ENCODE data around the gene LRBA.

The LRBA gene

GRCh38 chr4:150906987-150907633 lies 108.0 kb downstream of the LRBA start:
- no peak for DNase-seq (ENCODE audit: low read depth)
- TF ChIP-seq, protein P1, sequence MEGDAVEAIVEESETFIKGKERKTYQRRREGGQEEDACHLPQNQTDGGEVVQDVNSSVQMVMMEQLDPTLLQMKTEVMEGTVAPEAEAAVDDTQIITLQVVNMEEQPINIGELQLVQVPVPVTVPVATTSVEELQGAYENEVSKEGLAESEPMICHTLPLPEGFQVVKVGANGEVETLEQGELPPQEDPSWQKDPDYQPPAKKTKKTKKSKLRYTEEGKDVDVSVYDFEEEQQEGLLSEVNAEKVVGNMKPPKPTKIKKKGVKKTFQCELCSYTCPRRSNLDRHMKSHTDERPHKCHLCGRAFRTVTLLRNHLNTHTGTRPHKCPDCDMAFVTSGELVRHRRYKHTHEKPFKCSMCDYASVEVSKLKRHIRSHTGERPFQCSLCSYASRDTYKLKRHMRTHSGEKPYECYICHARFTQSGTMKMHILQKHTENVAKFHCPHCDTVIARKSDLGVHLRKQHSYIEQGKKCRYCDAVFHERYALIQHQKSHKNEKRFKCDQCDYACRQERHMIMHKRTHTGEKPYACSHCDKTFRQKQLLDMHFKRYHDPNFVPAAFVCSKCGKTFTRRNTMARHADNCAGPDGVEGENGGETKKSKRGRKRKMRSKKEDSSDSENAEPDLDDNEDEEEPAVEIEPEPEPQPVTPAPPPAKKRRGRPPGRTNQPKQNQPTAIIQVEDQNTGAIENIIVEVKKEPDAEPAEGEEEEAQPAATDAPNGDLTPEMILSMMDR (IDR thresholded peaks at IDR 0.05; ENCODE audit: control insufficient read depth, extremely low read depth, insufficient read depth), result no peak
- H3K4me3 ChIP-seq (ENCODE audit: low read depth, low read length), result no peak overlapping the region

- TF ChIP-seq, protein P1 (IDR thresholded peaks at IDR 0.05; ENCODE audit: control insufficient read depth, extremely low read depth, insufficient read depth), result no peak
- DNase-seq (ENCODE audit: low read depth), result no peak
- H3K4me3 ChIP-seq (ENCODE audit: low read depth, low read length), result no peak overlapping the region
Measured at GRCh38 chr4:150904671-150905070, 110.4 kb downstream of the LRBA start.

- TF ChIP-seq, protein P1 (IDR thresholded peaks at IDR 0.05; ENCODE audit: control insufficient read depth, extremely low read depth, insufficient read depth), result no peak
- DNase-seq (ENCODE audit: low read depth), result no peak
Measured at GRCh38 chr4:150903603-150904002, 111.5 kb downstream of the LRBA start.

GRCh38 chr4:150896497-150896896 lies 118.6 kb downstream of the LRBA start:
- TF ChIP-seq, protein P1 (IDR thresholded peaks at IDR 0.05; ENCODE audit: control insufficient read depth, extremely low read depth, insufficient read depth), result no peak
- DNase-seq (ENCODE audit: low read depth), result no peak
- no peak overlapping the region for H3K4me3 ChIP-seq (ENCODE audit: low read depth, low read length)

More at GRCh38 chr4:150903603-150904002, 111.5 kb downstream of the LRBA start:
- H3K4me3 ChIP-seq (ENCODE audit: low read depth, low read length), result no peak overlapping the region

- H3K4me3 ChIP-seq (ENCODE audit: low read depth, low read length), result no peak overlapping the region
- no peak for DNase-seq (ENCODE audit: low read depth)
- TF ChIP-seq, protein P1 (IDR thresholded peaks at IDR 0.05; ENCODE audit: control insufficient read depth, extremely low read depth, insufficient read depth), result no peak
Measured at GRCh38 chr4:150890246-150890645, 124.8 kb downstream of the LRBA start.

- no peak for DNase-seq (ENCODE audit: low read depth)
- TF ChIP-seq, protein P1 (IDR thresholded peaks at IDR 0.05; ENCODE audit: control insufficient read depth, extremely low read depth, insufficient read depth), result no peak
- H3K4me3 ChIP-seq (ENCODE audit: low read depth, low read length), result no peak overlapping the region
Measured at GRCh38 chr4:150889306-150889705, 125.8 kb downstream of the LRBA start.

DNA sequence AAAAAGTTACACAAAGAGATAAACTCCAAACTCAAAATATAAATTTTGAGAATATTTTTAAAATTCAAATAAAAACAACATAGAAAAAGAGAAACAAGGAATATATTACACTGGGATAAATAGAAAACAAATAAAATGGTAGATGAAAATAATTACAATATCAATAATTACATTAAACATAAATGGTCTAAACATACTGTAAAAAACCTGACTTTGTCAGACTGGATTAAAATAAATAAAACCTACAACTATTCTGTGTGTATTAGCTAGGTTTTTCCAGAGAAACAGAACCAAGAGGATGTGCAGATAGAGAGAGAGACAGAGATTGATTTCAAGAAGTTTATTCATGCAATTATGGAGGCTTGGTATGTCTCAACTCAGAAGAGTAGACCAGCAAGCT lies 126.5 kb downstream of the LRBA start:
- DNase-seq (ENCODE audit: low read depth), result no peak

More for the DNA sequence above, 126.5 kb downstream of the LRBA start:
- TF ChIP-seq, protein P1 (IDR thresholded peaks at IDR 0.05; ENCODE audit: control insufficient read depth, extremely low read depth, insufficient read depth), result no peak
- H3K4me3 ChIP-seq (ENCODE audit: low read depth, low read length), result no peak overlapping the region
